LNCaP clone FGC (cell line): Measurements from ENCODE around the gene CCHCR1.

Experiments used
- DNase-seq: peaks from one replicate; pipeline ENCODE4 v3.0.0-alpha.2; 2011; ENCODE audit warnings: low read depth
- H3K4me3 ChIP-seq: 2 replicates; pipeline ENCODE4 v1.5.1; 2011; ENCODE audit warnings: mild to moderate bottlenecking, low read depth, low read length, control low read depth
- TF ChIP-seq, protein P1 (sequence below): IDR thresholded peaks from 2 replicates; pipeline ENCODE4 v1.5.1; 2012; ENCODE audit warnings: mild to moderate bottlenecking; ENCODE audit not compliant: control insufficient read depth, insufficient read depth; ENCODE audit errors: extremely low read depth

CCHCR1 gene

DNA sequence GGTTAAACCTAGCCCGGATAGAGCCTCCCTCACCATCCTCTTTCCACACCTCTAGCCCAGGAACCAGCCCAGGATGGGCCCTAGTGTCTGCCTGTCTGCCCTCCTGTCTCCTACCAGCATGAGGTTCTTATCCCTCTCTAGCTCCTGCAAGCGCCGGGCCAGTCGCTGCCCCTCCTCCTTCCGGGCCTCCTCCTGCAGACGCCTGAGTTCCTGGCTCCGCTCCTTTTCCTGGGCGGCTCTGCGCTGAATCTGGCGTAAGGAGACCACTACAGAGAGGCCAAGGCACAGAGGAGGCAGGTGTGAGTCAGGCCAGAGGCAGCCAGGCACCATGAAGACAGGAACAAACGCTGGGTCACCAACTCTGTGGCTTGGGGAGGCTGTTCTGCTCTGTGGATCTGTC lies 14.5 kb downstream of the CCHCR1 start:
- TF ChIP-seq, protein P1, sequence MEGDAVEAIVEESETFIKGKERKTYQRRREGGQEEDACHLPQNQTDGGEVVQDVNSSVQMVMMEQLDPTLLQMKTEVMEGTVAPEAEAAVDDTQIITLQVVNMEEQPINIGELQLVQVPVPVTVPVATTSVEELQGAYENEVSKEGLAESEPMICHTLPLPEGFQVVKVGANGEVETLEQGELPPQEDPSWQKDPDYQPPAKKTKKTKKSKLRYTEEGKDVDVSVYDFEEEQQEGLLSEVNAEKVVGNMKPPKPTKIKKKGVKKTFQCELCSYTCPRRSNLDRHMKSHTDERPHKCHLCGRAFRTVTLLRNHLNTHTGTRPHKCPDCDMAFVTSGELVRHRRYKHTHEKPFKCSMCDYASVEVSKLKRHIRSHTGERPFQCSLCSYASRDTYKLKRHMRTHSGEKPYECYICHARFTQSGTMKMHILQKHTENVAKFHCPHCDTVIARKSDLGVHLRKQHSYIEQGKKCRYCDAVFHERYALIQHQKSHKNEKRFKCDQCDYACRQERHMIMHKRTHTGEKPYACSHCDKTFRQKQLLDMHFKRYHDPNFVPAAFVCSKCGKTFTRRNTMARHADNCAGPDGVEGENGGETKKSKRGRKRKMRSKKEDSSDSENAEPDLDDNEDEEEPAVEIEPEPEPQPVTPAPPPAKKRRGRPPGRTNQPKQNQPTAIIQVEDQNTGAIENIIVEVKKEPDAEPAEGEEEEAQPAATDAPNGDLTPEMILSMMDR: no peak
- H3K4me3 ChIP-seq: no peak overlapping the region
- no peak for DNase-seq

DNA sequence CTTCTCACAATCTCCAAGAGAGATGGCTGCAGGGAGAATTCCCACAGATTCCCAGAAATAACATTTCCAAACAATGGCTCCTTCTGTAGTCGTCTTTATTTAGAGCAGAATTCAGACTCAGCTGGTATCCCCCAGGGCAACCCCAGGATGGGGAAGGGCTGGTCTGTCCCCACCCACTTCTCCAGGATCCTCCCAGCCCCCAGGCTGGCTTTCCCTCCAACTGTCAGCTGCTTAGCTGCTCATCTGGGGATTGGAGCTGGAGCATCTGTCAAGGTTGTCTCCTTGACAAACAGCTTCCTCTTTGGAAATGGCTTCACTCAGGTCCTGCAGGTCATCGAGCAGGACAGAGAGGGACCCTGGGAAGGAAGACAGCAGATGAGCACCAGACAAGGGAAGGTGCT lies 15.2 kb downstream of the CCHCR1 start:
- TF ChIP-seq, protein P1: no peak
- no peak overlapping the region for H3K4me3 ChIP-seq
- no peak for DNase-seq

DNA sequence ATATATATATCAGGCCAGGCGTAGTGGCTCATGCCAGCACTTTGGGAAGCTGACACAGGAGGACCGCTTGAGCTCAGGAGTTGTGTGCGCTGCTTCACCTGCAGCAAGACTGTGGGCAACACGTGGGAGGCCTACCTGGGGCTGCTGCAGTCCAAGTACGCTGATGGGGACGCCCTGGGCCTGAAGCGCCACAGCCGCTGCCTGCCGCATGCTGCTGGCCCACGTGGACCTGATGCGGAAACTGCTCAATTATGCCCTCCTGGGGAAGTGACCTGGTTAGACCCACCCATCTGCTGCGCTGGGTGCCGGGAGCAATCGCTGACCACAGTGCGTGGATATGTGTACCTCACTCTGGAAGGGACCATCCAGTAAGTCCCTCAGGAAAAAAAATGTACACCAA lies 17.0 kb downstream of the CCHCR1 start:
- TF ChIP-seq, protein P1: no peak
- no peak for DNase-seq

DNA sequence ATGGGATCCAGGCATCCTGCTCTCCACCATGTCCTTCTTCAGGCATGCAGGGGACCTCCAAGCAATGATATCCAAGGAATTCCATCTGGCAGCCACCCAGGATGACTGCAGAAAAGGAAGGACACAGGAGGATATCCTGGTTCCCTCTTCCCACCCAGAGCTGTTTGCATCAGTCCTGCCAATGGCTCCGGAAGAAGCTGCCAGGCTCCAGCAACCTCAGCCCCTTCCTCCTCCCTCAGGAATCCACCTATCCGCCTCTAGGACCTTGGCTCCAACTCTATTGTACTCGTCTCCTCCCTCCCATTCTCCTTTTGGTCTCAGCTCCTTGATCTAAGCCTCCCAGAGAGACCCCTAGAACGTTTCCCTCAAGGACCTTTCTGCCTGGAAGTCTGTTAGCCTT lies 18.0 kb downstream of the CCHCR1 start:
- TF ChIP-seq, protein P1: no peak
- no peak for DNase-seq

More for the DNA sequence above, 17.0 kb downstream of the CCHCR1 start:
- no peak overlapping the region for H3K4me3 ChIP-seq

DNA sequence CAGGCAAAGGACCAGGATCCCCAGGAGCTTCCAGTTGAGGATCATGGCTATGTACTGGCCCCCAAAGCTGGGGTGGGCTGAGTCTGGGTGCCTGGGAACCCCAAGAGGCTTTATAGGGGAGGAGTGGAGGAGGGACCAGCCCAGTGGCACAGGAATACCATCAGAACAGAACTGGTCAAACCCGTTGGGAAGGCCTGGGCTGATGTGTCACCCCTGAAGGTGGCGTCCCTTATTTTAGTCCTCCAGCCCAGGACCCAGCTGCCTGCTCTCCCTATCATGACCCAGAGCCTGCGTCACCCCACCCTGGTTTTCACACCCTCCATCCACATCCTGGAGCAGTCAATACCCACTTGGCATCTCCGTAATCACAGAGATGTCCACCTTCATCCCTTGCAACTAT lies 18.6 kb downstream of the CCHCR1 start, which contains the start of gene PSORS1C2:
TSS of gene PSORS1C2 (minus strand) at position 85 of the 400 bp plus-strand sequence. CDS start at position 45, 40 bp downstream.
- no peak for DNase-seq
- no peak within 1 kb of the TSS for H3K4me3 ChIP-seq
- TF ChIP-seq, protein P1: no peak

More for the DNA sequence above, 18.0 kb downstream of the CCHCR1 start:
- no peak overlapping the region for H3K4me3 ChIP-seq

DNA sequence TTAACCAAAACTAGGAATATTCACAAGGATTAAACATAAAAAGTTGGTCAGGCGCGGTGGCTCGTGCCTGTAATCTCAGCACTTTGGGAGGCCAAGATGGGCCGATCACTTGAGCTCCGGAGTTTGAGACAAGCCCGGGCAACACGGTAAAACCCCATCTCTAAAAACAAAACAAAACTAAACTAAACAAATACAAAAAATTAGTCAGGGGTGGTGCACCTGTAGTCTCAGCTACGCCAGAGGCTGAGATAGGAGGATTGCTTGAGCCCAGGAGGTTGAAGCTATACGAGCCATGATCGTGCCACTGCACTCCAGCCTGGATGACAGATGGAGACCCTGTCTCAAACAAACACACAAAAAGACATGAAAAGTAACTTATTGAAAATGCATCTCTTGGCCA lies 21.9 kb downstream of the CCHCR1 start:
- DNase-seq: no peak
- no peak overlapping the region for H3K4me3 ChIP-seq
- TF ChIP-seq, protein P1: no peak

DNA sequence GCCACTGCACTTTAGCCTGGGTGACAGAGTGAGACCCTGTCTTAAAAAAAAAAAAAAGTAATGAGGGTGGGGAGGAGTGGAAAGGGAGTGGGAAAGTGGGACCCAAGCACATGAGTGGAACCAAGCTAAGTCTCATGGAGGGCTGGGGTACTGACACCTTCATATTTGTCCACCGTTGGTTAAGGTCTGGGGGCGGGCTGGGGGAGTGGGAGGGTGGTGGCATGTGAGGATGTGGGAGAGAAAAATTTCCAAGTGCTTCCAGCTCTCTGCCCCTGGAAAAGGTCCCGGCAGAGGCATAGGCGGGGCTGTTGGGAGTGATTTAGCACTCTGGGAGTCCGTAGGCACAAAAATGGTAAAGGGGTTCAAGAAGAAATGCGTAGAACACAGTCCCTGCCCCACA lies 24.8 kb downstream of the CCHCR1 start:
- H3K4me3 ChIP-seq: no peak overlapping the region
- no peak for DNase-seq
- TF ChIP-seq, protein P1: no peak
